Measurements from ENCODE around the gene PGBD1. TPM values are rescaled to one million over a fixed set of nuclear protein-coding genes. Genes with fewer than 3 reads are reported as not detected.

The PGBD1 gene, protein sequence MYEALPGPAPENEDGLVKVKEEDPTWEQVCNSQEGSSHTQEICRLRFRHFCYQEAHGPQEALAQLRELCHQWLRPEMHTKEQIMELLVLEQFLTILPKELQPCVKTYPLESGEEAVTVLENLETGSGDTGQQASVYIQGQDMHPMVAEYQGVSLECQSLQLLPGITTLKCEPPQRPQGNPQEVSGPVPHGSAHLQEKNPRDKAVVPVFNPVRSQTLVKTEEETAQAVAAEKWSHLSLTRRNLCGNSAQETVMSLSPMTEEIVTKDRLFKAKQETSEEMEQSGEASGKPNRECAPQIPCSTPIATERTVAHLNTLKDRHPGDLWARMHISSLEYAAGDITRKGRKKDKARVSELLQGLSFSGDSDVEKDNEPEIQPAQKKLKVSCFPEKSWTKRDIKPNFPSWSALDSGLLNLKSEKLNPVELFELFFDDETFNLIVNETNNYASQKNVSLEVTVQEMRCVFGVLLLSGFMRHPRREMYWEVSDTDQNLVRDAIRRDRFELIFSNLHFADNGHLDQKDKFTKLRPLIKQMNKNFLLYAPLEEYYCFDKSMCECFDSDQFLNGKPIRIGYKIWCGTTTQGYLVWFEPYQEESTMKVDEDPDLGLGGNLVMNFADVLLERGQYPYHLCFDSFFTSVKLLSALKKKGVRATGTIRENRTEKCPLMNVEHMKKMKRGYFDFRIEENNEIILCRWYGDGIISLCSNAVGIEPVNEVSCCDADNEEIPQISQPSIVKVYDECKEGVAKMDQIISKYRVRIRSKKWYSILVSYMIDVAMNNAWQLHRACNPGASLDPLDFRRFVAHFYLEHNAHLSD
- 4.6 to 6.0 TPM (median 4.8 TPM) in 5 replicates for total RNA-seq (2022; extraction: Qiagen RNA extraction)

GRCh38 chr6:28281288-28282064 lies at the start of gene PGBD1:
PGBD1 (plus strand) TSS chr6:28281572; CDS start chr6:28283814, 2,242 bp downstream.

GRCh38 chr6:28252009-28252975 lies 29.1 kb upstream of the PGBD1 start, which contains the start of gene ZKSCAN4:
ZKSCAN4 (minus strand) TSS chr6:28252269; CDS start chr6:28251980, 289 bp downstream.

GRCh38 chr6:28258877-28259777 lies 22.2 kb upstream of the PGBD1 start, which contains the start of gene NKAPL:
NKAPL (plus strand) TSS chr6:28259297; CDS start chr6:28259372, 75 bp downstream.

DNA sequence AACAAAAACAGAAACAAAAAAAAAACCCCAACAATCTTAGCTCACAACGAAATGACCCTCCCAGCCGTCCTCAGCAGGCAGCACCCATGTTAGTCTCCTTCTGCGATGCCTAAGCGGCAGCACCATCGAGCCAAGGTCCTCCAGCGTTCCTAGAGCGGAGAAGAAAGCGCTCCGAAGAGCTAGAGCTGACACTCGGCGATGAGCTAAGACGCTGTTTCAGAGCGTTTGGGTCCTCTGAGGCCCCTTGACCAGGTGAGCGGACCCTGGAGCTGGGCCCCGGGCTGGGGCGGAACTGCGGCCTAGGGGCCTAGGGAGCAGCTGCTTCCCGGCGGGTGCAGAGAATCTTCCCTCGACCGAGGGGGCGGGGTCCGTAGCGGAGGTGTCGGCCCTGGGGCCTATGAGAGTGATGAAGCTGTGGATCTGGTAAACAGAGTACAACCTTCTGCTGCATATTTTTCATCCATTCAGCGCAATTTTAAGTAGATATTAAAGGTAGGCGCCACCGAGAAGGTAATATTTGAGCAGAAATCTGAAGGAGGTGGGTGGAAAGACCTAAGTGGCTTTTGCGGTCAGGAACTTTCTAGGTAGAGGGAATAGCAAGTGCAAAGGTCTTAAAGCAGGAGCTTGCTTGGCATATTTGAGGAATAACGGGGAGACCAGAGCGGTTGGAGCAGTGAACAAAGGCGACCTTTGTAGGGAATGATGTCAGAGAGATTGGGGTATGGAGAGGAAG lies 14.2 kb upstream of the PGBD1 start, which contains the start of gene ZSCAN26:
Gene ZSCAN26, plus strand, starts transcription at position 182 of the 733 bp plus-strand sequence. CDS start 4,777 bp downstream, outside the sequence.

DNA sequence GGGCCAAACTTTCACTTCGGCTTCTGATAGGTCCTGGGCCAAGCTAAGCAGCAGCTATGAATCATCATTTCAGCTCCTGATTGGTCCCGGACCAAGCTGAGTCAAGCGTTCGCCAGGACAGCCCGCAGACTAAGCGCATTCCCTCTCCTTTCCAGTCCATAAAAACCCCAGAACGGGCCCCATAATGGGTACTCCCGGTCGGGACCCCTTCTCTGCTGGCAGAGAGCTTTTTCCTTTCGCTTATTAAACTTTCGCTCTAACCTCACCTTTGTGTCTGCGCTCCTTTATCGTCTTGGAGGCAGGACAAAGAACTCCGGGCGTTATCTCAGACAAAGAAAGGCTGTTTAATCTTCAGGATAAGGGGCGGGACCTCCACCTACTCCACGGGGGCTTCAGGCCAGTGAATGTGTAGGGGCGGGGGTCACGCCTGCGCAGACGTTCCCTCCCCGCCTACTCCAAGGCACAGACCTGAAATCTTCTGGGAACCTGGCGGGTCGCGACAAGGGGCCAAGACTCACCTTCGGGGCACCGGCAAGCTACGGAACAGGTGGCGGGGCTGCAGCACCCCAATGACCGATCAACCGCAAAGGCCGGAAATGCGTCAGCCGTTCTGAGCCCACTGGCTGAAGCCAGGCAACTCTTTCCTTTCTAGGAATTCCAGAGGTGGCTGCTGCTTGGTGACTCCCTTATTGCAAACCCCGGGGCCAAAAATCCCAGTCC lies 54.4 kb downstream of the PGBD1 start, which contains the start of gene ZSCAN31:
Gene ZSCAN31, minus strand, starts transcription at position 585 of the 720 bp plus-strand sequence. CDS start 6,465 bp downstream, outside the sequence.

GRCh38 chr6:28349892-28350737 lies 68.7 kb downstream of the PGBD1 start, which contains the start of gene ZKSCAN3:
ZKSCAN3 (plus strand) TSS chr6:28349947; CDS start chr6:28359587, 9,640 bp downstream.

Other genes starting within 250 kb of the PGBD1 start
- 0.93 to 1.1 TPM (median 0.98 TPM) in 5 replicates for gene ZNF165, start 201.0 kb upstream of the PGBD1 start, total RNA-seq (2022; extraction: Qiagen RNA extraction)
- 3.9 to 5.1 TPM (median 4.2 TPM) in 5 replicates for gene ZSCAN16, start 157.0 kb upstream of the PGBD1 start, total RNA-seq (2022; extraction: Qiagen RNA extraction)
- gene ZKSCAN8, start 139.7 kb upstream of the PGBD1 start, total RNA-seq (2022; extraction: Qiagen RNA extraction) = 4.0 to 6.0 TPM (median 5.2 TPM) in 5 replicates
- 5.8 to 8.2 TPM (median 7.4 TPM) in 5 replicates for gene ZSCAN9, start 56.3 kb upstream of the PGBD1 start, total RNA-seq (2022; extraction: Qiagen RNA extraction)
- gene ZKSCAN4, start 29.3 kb upstream of the PGBD1 start, total RNA-seq (2022; extraction: Qiagen RNA extraction) = 2.2 to 3.1 TPM (median 2.5 TPM) in 5 replicates
- gene NKAPL, start 22.3 kb upstream of the PGBD1 start, total RNA-seq (2022; extraction: Qiagen RNA extraction) = not detected in 5 replicates
- 3.6 to 6.9 TPM (median 5.3 TPM) in 5 replicates for gene ZSCAN26, start 14.4 kb upstream of the PGBD1 start, total RNA-seq (2022; extraction: Qiagen RNA extraction)
- gene ZSCAN31, start 54.6 kb downstream of the PGBD1 start, total RNA-seq (2022; extraction: Qiagen RNA extraction) = 1.7 to 2.8 TPM (median 2.1 TPM) in 5 replicates
- gene ZKSCAN3, start 68.4 kb downstream of the PGBD1 start, total RNA-seq (2022; extraction: Qiagen RNA extraction) = 1.5 to 2.6 TPM (median 2.2 TPM) in 5 replicates
- gene ZSCAN12, start 118.2 kb downstream of the PGBD1 start, total RNA-seq (2022; extraction: Qiagen RNA extraction) = 1.3 to 1.7 TPM (median 1.6 TPM) in 5 replicates
- not detected in 5 replicates for gene ZSCAN23, start 161.9 kb downstream of the PGBD1 start, total RNA-seq (2022; extraction: Qiagen RNA extraction)
- not detected in 5 replicates for gene GPX6, start 234.2 kb downstream of the PGBD1 start, total RNA-seq (2022; extraction: Qiagen RNA extraction)
- gene GPX5, start 244.3 kb downstream of the PGBD1 start, total RNA-seq (2022; extraction: Qiagen RNA extraction) = not detected in 5 replicates